Measurements from ENCODE around the gene TCF12. TPM values are rescaled to one million over a fixed set of nuclear protein-coding genes. Genes with fewer than 3 reads are reported as not detected.

Gene TCF12
- total and polyA plus RNA-seq, 2 of the 8 experiments (the other 6 are each of a cell fraction or from before 2014, with no cell fraction given), result 85.8 to 101 TPM

GRCh38 chr15:56919609-56920366 is 1.3 kb downstream of the TCF12 start (continued):
- no peak for TF ChIP-seq MAFK (IDR thresholded peaks at IDR 0.05; ENCODE audit: low read depth, low read length)
- no peak for TF ChIP-seq USF2 (IDR thresholded peaks at IDR 0.05; ENCODE audit: low read length)
- no peak for TF ChIP-seq CTCF (IDR thresholded peaks at IDR 0.05; ENCODE audit: control extremely low read depth in 1 of 3, insufficient read depth in 1 of 3, low read depth in 1 of 3, low read length in 3 of 3)
- no peak for TF ChIP-seq SIN3A (conservative IDR thresholded peaks at IDR 0.05 in 1 of 2, IDR thresholded peaks at IDR 0.05 in 1 of 2; ENCODE audit: low read depth in 1 of 2, low read length in 2 of 2)
- no peak for TF ChIP-seq SRF (IDR thresholded peaks at IDR 0.05; ENCODE audit: low read depth, low read length)
- TF ChIP-seq TEAD4 (IDR thresholded peaks at IDR 0.05; ENCODE audit: low read depth, low read length), result no peak
- no peak for TF ChIP-seq ATF3 (IDR thresholded peaks at IDR 0.05; ENCODE audit: insufficient read depth, low read depth, low read length)
- peak; percentile 43; the same call in 1 of the 2 replicates for TF ChIP-seq PHF8 (conservative IDR thresholded peaks at IDR 0.05; ENCODE audit: low read depth, low read length)
- TF ChIP-seq KDM1A (IDR thresholded peaks at IDR 0.05; ENCODE audit: borderline replicate concordance, low read length), result no peak
- no peak for TF ChIP-seq GTF2F1 (IDR thresholded peaks at IDR 0.05; ENCODE audit: borderline replicate concordance, low read depth, low read length)
- TF ChIP-seq ASH2L (IDR thresholded peaks at IDR 0.05; ENCODE audit: low read length), result peak; percentile 95
- peak; percentile 39 for TF ChIP-seq KDM4A (IDR thresholded peaks at IDR 0.05; ENCODE audit: low read depth, low read length, severe bottlenecking)
- no peak for TF ChIP-seq SP2 (IDR thresholded peaks at IDR 0.05; ENCODE audit: low read length)
